ENCODE measurements around the gene PGS1.

Gene PGS1

DNA sequence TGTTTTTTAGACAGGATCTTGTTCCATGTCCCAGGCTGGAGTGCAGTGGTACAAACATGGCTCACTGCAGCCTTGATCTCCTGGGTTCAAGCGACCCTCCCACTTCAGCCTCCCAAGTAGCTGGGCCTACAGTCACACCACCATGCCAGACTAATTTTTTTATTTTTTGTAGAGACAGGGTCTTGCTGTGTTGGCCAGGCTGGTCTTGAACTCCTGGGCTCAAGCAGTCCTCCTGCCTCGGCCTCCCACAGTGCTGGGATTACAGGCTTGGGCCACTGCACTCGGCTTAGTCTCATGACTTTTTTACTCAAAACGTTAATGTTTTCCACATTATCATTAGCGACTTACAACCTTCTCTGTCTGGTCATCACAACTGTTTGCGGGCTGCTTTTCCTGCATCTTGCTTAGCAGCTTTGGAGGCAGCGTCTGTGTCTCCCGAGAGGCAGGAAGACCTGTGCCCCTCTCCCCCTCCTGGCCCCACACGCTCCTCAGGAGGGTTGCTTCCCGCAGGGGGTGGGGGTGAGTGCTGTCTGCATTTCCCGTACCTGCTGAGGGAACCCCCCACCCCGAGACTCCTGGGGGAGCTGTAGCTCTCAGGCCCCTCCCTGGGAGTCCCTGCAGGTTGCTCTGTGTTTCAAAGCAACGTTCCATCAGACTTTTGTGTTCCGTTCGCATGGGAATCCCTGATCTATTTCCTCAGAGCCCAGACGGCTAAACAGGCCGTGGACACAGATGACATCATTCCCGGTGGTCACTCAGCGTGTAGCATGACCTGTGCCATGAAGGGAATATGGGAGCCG, 52.6 kb downstream of the PGS1 start:
- no peak for DNase-seq

DNA sequence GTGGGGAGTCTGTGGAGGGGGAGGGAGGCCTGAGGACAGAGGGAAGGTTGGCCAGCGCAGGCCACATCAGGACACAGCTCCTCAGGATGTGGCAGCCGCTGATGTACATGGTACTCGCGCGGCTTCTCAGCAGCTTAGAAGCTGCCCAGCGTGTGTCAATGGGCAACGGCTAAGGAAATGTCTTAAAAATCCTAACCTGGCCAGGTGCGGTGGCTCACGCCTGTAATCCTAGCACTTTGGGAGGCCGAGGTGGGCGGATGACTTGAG, 53.2 kb downstream of the PGS1 start:
- no peak for DNase-seq

DNA sequence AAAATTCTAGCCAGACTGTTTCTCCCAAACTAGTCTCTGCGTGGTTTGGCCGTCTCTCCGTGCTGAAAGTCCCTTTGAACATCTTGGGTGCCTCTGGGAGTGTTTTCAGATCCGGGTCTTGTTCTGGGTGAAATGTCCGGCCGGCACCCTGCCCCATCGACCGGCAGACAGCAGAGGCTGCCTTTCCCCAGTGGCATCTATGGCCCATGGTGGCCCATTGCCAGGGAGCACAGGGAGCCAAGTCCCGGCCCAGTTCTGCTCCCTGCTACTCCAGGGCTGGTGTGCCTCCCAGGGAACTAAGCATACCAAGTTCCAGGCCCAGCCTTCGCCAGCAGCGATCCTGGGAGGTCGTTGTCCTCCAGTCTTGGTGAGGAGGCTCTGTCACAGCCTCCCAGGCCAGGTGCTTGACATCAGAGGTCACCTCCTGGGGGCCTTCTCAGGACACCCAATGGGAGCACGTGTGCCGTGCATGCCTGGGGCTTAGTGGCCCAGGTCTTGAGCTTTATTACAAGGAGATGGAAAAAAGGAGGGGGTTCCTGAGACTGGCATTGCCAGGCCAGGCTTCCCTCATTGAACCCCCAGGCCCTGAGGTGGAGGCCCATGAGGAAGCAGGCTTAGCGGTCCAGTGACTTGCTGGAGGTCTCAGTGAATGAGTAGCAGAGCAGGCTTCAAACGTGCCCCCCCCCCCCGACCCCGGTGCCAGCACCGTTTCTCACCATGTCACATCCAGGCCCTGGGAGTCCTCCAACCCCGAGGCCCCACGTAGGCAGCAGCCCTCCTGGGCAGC, 54.0 kb downstream of the PGS1 start:
- no peak for DNase-seq

DNA sequence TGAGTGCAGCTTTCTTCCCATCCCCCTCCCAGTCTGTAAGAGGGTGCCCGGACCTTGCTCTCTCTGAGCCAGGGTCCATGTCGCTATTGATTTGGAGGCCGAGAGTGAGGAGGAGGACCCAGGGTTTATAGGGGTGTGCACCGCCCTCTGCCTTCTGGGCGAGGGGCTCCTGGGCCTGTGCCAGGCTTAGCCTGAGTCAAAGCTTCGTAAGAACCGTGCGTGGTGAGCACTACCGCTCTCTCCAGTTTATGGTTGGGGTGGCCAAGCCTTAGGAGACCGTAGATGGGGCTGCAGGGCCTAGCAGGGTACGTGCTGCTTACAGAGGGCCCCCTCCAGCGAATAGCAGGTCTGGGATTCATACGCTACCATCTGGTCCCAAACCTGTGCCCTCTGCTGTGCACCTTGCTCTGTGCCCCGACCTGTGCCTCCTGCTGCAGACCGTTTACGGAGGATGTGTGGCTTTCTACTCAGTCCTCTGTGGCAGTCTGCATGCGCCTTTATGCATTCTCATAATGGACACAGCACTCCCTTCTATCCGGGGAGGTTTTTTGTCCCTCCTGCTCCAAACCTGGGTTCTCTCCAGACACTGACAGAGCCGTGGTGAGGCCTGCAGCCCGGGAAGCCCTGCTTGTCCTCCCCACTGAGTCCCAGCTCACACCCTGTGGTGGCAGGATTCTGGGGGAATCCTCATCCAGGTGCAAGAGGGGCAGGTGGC, 54.7 kb downstream of the PGS1 start:
- no peak for DNase-seq

DNA sequence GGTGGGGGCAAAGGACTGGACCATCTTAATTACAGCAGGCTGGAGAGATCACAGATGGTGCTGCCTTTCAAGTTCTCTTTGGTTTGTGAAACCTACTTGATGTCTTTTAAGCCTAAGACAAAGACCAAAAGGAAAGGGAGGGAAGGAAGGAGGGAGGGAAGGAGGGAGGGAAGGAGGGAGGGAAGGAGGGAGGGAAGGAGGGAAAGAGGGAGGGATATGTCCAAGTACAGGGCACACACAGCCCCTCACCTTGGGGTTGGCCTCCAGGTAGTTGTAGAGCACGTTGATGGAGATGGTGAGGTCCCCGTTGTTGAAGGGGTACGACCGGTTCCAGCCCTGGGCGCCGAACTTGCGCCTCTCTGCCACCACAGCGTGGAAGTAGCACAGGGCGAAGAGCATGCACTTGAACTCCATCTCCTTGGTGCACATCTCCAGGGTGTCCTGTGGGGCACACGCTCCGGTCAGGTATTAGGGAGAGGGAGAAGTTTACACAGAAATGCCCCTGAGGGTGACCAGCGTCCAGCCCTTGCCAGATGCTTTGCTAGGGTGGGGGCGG, 55.4 kb downstream of the PGS1 start:
- DNase-seq = no peak

DNA sequence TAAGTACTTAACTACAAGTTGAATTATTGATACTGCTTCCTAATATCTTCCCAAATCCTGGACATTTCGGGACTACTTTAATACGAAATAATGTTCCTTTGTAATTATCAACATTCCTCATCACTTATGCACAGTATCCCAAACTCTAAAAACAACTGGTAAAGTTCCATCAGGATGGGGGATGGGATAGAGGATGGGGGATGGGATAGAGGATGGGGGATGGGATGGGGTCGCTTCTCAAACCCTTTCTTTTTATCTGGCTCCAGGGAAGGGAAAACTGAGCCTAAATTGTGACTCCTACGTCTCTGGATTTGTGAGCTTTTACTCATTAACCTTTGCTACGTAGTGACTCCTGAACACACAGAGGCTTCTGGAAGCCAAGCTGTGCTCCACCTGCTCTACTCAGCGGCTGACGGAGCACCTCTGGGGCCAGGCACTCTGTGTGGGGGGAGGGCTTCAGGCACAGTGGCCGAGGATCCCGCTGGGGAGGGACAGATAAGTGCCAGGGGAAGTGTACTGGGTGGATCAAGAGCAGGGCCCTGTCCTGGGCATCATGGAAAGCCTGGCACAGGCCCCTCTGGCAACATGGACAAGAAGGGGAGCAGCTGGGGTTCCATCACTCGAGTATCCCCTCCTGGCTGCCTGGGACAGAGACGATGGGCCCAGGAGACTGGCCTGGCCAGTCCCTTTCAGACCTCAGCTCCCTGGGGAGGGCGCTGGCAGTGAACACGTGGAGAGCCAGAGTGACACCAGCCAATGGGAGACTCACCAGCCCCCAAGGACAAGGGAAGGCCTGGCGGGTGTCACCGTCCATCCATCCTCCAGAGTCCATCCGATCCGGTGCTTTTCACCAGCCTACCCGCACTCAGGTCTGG, 56.2 kb downstream of the PGS1 start:
- no peak for DNase-seq

DNA sequence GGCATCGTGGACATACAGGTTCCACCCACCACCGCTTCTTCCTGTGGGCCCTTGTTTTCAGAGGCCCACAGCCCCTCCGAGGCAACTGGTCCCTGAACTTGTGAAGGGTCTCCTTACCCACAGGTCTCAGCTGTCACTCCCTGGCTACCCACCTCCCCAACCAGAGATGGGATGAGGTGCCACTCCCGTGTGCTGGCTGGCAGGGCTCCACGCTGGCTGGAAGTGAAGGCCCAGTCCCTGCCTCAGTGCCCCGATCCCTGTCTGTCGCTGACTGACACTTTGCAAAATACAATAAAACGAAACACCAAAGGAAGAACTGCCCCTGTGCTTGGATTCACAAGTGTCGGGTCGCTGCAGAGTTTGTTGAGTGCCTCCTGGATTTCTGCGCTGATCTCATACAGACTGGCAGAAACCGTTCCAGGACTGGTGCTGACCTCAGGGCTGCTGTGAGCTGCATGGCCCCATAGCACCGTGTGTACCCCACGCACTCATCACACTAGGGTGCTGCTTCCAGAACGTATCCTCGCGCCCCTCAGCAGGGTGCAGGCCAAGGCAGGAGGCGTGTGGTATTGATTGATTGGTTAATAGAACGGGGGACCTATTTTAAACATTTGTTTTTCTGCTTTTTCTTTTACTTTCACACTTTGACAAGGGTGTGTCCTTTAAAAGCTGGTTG, 57.0 kb downstream of the PGS1 start:
- no peak for DNase-seq

DNA sequence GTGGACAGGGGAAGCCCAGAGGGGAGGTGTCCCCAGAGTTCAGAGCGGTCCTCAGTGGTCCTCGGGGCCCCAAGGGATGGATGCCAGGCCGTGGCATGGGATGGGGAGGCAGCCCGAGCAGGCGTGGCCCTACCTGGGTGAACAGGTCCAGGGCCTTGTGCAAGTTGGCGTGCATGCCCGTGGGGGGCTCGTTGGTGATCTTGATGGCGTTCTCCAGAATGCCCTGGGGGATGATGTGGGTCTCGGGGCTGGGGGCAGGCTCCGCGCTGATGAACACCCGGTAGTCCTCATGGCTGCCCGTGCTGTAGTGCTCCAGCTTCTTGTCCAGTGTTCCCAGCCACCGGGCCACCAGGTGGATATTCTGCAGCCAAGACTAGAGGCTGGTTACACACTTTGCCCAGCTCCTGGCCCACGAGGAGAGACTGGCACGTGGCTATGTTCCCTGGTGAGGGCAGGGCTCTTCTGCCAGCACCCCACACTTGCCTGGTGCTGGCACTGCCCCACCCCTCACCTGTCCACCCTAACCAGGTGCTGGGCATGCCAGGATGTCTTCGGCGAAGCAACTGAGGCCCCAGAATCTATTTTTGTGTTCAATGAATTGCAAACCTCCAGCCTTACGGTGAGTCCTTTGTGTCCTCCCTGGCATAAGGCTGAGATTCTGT, 59.2 kb downstream of the PGS1 start:
- no peak for DNase-seq

DNA sequence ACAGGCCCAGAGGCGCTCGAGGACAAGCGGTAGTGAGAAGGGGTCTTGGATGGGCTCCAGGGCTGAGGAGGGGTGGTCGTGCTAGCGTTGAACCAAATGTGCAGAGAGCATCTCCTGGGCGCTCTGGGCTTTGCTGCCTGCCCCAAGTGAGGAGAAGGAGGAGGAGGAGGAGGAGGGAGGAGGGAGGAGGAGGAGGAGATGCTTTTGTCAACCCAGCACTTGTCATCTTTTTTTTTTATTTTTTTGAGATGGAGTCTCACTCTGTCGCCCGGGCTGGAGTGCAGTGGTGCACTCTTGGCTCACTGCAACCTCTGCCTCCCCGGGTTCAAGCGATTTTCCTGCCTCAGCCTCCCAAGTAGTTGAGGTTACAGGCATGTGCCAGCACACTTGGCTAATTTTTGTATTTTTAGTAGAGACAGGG, 59.8 kb downstream of the PGS1 start:
- DNase-seq = no peak

DNA sequence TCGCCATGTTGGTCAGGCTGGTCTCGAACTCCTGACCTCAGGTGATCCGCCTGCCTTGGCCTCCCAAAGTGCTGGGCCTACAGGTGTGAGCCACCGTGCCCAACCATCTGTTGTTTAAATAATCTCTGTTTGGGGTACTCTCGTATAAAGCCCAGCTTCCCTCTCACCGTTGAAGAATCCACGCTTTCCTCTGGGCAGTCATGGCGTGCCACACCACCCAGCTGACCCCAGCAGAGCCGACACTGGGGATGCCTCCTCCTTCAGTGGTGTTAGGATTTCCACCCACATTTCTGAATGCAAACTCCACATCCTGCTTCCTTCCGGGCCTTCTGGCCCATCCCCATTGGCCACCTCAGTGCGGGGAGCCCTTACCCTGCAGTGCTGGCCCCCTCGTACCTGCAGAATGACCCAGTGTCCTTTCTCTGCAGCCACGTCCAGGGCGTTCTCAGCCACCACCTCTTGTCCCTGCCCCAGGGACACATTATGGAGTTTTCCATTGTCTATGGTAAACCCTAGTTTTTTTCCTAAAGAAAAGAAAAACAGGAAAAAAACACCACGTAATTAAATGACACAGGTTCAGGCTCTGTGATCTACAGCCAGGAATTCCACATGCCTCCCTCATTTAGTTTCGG, 60.4 kb downstream of the PGS1 start:
- no peak for DNase-seq

DNA sequence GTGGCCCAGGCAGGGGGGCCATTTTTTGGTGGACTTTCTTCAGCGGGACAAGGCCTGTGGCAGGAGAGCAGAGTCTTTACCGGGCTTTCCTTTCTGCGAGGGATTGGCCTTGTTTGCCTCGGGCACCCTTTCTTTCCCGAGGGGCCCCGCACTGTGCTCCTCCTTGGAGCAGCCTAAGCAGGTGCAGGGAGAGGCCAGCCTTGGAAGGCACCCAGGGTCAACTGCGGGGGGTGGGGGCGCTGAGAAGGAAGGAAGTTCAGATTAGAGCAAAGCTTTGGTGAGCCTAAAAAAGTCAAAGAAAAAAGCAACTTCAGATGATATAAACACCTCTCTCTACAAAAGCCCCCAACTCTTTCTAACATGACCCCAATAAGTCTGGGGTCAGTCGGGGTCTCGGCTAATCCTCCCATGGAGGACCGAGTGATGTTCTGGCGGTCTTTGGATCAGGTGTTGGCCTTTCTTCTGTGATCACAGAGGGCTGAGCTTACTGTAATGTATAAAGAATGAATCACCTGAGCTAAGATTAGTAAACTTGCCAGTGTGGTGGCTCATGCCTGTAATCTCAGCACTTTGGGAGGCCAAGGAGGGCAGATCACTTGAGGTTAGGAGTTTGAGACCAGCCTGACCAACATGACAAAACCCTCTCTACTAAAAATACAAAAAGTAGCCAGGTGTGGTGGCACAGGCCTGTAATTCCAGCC, 63.0 kb downstream of the PGS1 start:
- no peak for DNase-seq

DNA sequence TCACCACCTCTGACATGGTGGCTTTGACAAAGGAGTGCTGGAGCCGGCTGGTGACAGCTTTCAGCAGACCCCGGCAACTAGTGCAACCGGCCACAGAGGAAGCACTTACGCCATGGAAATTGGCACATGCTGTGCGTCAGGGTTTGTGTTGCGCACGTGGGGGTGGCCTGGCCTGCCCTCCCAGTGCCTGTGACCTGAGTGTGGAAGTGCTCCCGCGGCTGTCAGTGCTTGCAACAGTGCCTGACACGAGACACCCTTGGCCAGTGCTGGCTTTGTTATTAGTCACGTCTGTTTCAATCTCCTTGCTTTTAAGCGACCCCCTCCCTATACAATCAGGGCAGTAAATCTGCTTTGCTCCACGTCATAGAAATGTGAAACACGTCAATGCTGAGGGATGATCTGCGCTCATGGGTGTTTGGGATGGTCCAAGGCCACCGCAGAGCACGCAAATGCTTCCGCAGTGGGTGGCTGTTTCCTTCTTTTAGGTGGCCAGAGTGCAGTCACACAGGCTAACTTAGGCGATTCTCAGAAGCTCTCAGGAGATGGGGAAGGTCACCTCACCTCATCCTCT, 64.3 kb downstream of the PGS1 start:
- DNase-seq = no peak

DNA sequence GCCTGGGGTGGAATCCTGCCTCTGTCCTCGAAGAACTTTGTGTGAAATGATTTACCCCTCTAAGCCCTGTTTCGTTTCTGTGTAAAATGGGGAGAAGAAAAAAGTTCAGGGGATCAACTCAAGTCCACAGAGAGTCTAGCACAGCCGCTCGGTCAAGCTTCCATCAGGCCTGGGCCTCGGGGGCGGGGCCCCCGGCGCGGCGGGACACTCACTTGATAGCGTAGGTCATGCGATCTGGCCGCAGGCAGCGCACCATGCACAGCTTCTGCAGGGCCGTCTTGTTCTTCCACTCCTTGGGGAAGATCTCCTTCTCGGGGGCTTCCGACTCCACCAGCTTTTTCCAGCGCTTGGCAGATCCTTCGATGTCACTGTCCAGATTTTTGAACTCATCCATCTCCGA, 65.9 kb downstream of the PGS1 start:
- no peak for DNase-seq

DNA sequence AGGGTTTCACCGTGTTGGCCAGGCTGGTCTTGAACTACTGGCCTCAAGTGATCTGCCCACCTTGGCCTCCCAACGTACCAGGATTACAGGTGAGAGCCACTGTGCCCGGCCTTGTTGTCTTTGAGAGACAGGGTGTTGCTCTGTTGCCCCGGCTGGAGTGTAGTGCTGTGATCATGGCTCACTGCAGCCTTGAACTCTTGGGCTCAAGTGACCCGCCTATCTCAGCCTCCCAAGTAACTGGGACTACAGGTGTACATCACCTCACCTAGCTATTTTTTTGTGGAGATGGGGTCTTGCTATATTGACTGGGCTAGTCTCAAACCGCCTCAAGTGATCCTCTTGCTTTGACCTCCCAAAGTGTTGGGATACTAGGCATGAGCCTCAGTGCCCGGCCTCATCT, 68.4 kb downstream of the PGS1 start:
- no peak for DNase-seq

DNA sequence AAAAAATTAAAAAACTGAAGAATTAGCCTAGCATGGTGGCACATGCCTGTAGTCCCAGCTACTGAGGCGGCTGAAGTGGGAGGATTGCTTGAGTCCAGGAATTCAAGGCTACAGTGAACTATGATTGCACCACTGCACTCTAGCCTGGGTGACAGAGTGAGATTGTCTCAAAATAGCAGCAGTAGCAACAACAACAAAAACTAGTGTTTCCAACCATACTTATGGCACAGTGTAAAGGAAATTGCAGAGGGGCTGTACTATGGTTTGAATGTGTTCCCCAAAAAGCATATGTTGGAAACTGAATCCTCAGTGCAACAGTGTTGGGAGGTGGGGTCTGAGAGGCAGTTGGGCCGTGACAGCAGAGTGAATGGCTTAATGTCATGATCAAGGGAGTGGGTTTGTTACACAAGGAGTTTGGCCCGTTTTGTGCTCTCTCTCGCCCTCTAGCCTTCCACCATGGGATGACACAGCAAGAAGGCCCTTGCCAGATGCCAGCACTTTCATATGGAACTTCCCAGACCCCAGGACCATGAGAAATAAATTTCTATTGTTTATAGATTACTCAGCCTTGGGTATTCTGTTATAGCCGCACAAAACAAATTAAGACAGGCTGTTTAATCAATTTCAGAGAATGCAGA, 70.0 kb downstream of the PGS1 start:
- DNase-seq = no peak

DNA sequence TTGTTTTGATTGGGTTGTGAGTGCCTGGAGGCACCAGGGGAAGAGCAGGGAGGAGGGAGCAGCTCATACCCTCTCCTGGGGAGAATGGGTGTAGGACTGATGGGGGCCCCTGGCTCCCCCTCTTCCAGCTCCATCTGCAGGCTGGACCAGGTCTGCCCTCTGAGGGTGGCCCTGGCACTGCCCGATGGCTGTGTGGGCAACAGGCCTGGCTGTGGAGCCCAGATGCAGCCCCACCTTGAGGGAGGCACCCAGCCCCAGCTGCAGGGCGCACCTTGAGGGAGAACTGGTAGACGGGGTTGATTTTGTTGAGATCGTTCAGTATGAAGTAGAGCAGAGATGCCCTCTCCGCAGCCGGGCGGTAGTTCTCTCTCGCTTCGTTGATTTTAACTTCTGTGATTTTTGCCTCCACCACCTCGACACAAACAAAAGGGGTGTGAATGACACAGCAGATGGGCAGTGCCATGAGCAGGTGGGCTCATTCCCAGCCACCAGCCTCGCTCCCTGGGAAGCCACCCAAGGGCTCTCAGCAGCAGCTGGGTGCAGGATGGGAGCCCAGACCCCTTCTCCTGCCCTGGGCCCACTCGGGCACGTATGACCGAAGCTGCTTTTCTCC, 71.6 kb downstream of the PGS1 start:
- no peak for DNase-seq

DNA sequence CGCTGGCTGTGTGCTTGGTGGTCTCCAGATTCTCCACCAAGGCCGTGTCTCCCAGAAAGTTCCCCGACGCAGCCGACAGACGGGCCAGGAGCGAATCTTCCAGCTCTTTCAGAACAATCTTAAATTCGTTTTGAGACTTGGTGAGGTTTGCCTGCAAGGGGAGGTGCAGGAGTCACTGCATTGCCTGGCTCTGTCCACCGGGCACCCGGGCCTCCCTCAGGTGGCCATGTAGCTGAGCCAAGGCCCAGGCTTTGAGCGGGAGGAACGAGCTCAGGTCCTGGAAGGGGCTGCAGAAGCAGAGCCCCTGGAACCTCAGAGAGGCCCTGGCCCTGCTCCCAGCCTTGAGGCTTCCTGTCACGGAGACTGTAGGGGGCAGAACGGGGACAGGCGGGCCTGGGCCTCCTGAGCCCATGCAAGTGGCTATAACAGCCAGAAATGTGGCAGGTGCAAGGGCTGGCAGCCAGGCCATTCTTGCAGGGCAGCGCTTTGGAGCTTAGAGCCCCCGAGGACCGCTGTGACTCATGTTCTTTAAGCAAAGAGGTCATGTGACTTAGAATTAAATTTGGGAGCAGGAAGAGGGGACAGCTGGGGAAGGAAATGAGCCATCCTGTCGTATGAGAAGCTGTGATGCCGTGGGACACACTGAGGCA, 72.4 kb downstream of the PGS1 start:
- no peak for DNase-seq

DNA sequence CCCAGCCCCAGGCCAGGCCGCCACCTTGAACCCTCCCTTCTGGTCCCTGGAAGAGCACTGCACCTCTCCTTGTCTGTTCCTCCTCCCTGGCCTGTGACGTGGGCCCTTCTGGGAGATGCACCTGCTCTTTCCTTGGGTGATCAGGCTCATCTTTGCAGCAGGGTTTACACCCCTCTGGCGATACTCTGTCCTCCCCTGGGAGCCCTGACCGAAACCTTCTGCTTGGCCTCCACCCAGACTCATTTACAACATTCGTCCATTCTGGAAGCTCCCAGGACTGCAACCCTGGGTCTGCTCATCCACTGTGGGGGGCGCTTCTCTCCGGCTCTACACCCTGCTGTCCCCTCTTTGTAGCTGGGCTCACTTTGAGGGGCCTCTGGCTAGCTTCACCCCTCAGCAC, 73.3 kb downstream of the PGS1 start:
- DNase-seq = no peak

DNA sequence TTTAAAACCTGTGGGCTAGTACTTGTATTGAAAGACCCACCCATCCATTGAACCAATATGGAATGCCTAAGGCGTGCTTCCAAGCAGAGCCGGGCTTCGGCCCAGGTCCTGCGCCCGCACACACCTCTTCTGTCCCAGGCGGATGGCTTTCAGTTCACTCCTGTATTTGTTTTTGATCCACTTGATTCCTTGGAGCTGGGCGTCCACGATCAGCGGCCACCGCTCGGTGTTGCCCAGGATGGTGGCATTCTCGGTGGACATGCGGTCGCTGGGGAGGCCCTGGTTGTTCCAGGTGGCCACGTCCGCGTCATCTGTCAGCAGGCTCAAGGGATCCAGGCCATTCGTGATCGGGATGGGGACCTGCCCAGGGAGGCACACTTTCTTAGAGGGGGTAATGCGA, 75.9 kb downstream of the PGS1 start:
- no peak for DNase-seq

Measured in activated CD4-positive, alpha-beta T cell treated with anti-CD3 and anti-CD28 coated beads, Interleukin-2, amount 50 U/mL, for 4 hours (primary cell).